GM12874 (cell line): ENCODE results near the gene C5.

Experiments used
- TF ChIP-seq, protein P1 (sequence below): IDR thresholded peaks from 2 replicates; pipeline ENCODE4 v1.5.1; 2011; ENCODE audit warnings: low read depth, mild to moderate bottlenecking, control low read depth, low read length, moderate library complexity; ENCODE audit not compliant: insufficient read depth

C5 gene

GRCh38 chr9:120985819-120986222, 64.3 kb downstream of the C5 start:
- TF ChIP-seq, protein P1, sequence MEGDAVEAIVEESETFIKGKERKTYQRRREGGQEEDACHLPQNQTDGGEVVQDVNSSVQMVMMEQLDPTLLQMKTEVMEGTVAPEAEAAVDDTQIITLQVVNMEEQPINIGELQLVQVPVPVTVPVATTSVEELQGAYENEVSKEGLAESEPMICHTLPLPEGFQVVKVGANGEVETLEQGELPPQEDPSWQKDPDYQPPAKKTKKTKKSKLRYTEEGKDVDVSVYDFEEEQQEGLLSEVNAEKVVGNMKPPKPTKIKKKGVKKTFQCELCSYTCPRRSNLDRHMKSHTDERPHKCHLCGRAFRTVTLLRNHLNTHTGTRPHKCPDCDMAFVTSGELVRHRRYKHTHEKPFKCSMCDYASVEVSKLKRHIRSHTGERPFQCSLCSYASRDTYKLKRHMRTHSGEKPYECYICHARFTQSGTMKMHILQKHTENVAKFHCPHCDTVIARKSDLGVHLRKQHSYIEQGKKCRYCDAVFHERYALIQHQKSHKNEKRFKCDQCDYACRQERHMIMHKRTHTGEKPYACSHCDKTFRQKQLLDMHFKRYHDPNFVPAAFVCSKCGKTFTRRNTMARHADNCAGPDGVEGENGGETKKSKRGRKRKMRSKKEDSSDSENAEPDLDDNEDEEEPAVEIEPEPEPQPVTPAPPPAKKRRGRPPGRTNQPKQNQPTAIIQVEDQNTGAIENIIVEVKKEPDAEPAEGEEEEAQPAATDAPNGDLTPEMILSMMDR = peak; percentile 56

- TF ChIP-seq, protein P1 = no peak
Observed at GRCh38 chr9:120983259-120983837, 66.7 kb downstream of the C5 start.

GRCh38 chr9:120982836-120983235, 67.2 kb downstream of the C5 start:
- TF ChIP-seq, protein P1 = no peak

GRCh38 chr9:120980951-120981350, 69.1 kb downstream of the C5 start:
- TF ChIP-seq, protein P1 = no peak

- TF ChIP-seq, protein P1 = no peak
Observed at GRCh38 chr9:120979797-120980196, 70.3 kb downstream of the C5 start.

GRCh38 chr9:120978987-120979386, 71.1 kb downstream of the C5 start:
- TF ChIP-seq, protein P1 = no peak

- TF ChIP-seq, protein P1 = no peak
Observed at GRCh38 chr9:120977321-120977720, 72.8 kb downstream of the C5 start.

- TF ChIP-seq, protein P1 = no peak
Observed at GRCh38 chr9:120974921-120975320, 75.2 kb downstream of the C5 start.
